H1 (cell line): ENCODE measurements around the gene ARHGAP4. TPM values are rescaled to one million over a fixed set of nuclear protein-coding genes. Genes with fewer than 3 reads are reported as not detected.

Experiments used
- CTCF ChIA-PET: fragments of 300-600 bp; sonication (Branson Sonifier 250); formaldehyde crosslinking; loops from one replicate; lab custom pipeline; 2021; ENCODE audit not compliant: partially characterized antibody; lab: Charles Lee
- POLR2A ChIA-PET: fragments of 300-600 bp; sonication (Branson Sonifier 250); formaldehyde crosslinking; loops from one replicate; lab custom pipeline; 2021; ENCODE audit warnings: inconsistent platforms; ENCODE audit not compliant: partially characterized antibody; lab: Charles Lee
- DNase-seq, 2 experiments: peaks; one replicate each; pipeline versions ENCODE4 v3.0.0 to v3.0.0-alpha.2; 2010 to 2022; ENCODE audit warnings: low spot score in 2 of 2, low read depth in 1 of 2, mixed read lengths in 1 of 2
- FAIRE-seq: peaks from 2 replicates; lab custom pipeline; 2011; peaks lifted over from hg19 to GRCh38; lab: Jason Lieb, UNC
- H2AFZ ChIP-seq: 2 replicates; pipeline ENCODE4 v1.8.1; 2012; ENCODE audit warnings: low read length, inconsistent platforms
- H2AK5ac ChIP-seq: 2 replicates; pipeline ENCODE4 v1.6.1; 2013; ENCODE audit warnings: low read depth, low read length
- H2BK120ac ChIP-seq: replicated peaks from 2 replicates; pipeline ENCODE3; 2013; ENCODE audit warnings: low read depth, low read length, inconsistent platforms
- H2BK12ac ChIP-seq: 2 replicates; pipeline ENCODE4 v1.6.1; 2013; ENCODE audit warnings: low read depth, low read length
- H2BK15ac ChIP-seq: 2 replicates; pipeline ENCODE4 v1.6.1; 2013; ENCODE audit warnings: low read length
- H2BK20ac ChIP-seq: 2 replicates; pipeline ENCODE4 v1.6.1; 2013; ENCODE audit warnings: low read length
- H2BK5ac ChIP-seq: 2 replicates; pipeline ENCODE4 v1.6.1; 2013; ENCODE audit warnings: low read depth, low read length
- H3K14ac ChIP-seq: 2 replicates; pipeline ENCODE4 v1.6.1; 2013; ENCODE audit warnings: inconsistent platforms; ENCODE audit not compliant: insufficient read length
- H3K18ac ChIP-seq: 2 replicates; pipeline ENCODE4 v1.6.1; 2013; ENCODE audit warnings: low read length; ENCODE audit errors: extremely low read depth
- H3K23ac ChIP-seq: 2 replicates; pipeline ENCODE4 v1.6.1; 2013; ENCODE audit warnings: inconsistent platforms; ENCODE audit not compliant: insufficient read length
- H3K23me2 ChIP-seq: 2 replicates; pipeline ENCODE4 v1.6.1; 2013; ENCODE audit warnings: low read depth, low read length
- H3K27ac ChIP-seq: 2 replicates; pipeline ENCODE4 v1.6.1; 2011; ENCODE audit warnings: low read depth, low read length, inconsistent platforms
- H3K27me3 ChIP-seq, 4 experiments: replicated peaks in 1 of 4; 1 replicate in 1 of 4; 2 replicates in 3 of 4; pipeline versions ENCODE4 v1.6.1 to v1.8.1; 2011 to 2013; ENCODE audit warnings: low read length in 3 of 4, mild to moderate bottlenecking in 3 of 4, inconsistent platforms in 2 of 4, mixed read lengths in 2 of 4, moderate library complexity in 1 of 4; ENCODE audit not compliant: control insufficient read depth in 3 of 4, insufficient read depth in 3 of 4; ENCODE audit errors: extremely low read depth in 1 of 4
- H3K36me3 ChIP-seq, 4 experiments: 2 replicates each; pipeline versions ENCODE4 v1.6.1 to v1.8.1; 2011 to 2013; ENCODE audit warnings: mild to moderate bottlenecking in 4 of 4, low read length in 3 of 4, moderate library complexity in 2 of 4, control low read depth in 1 of 4, inconsistent platforms in 1 of 4; ENCODE audit not compliant: insufficient read depth in 4 of 4, control insufficient read depth in 2 of 4
- H3K4ac ChIP-seq: replicated peaks from 2 replicates; pipeline ENCODE3; 2013; ENCODE audit warnings: low read length, low read depth, mixed read lengths, inconsistent platforms; ENCODE audit not compliant: insufficient read length
- H3K4me1 ChIP-seq, 4 experiments: replicated peaks in 1 of 4; 1 replicate in 1 of 4; 2 replicates in 3 of 4; pipeline versions ENCODE4 v1.6.1 to v1.8.1; 2011 to 2013; ENCODE audit warnings: low read length in 3 of 4, inconsistent platforms in 2 of 4, mixed read lengths in 1 of 4; ENCODE audit not compliant: insufficient read depth in 4 of 4, control insufficient read depth in 3 of 4
- H3K4me2 ChIP-seq, 2 experiments: 2 replicates each; pipeline versions ENCODE4 v1.6.1 to v1.8.1; 2011 to 2013; ENCODE audit warnings: low read depth in 2 of 2, low read length in 2 of 2, control low read depth in 1 of 2, inconsistent platforms in 1 of 2, mild to moderate bottlenecking in 1 of 2; ENCODE audit not compliant: insufficient read depth in 1 of 2
- H3K4me3 ChIP-seq, 4 experiments: fragments of 200-600, 300-600 bp in 1 of 4; sonication (generic), shearing (Covaris generic), sonication (Bioruptor Twin) in 1 of 4; 2 replicates each; pipeline versions ENCODE4 v1.5.1 to v1.8.1; 2011 to 2016; ENCODE audit warnings: low read length in 4 of 4, low read depth in 3 of 4, control low read depth in 2 of 4, inconsistent platforms in 2 of 4, mild to moderate bottlenecking in 2 of 4, mixed read lengths in 1 of 4, moderate library complexity in 1 of 4; ENCODE audit not compliant: insufficient read depth in 2 of 4; ENCODE audit errors: extremely low read depth in 1 of 4
- H3K56ac ChIP-seq: replicated peaks from 2 replicates; pipeline ENCODE3; 2013; ENCODE audit warnings: low read depth, mild to moderate bottlenecking, mixed read lengths, low read length, inconsistent platforms; ENCODE audit not compliant: insufficient read length
- H3K79me1 ChIP-seq: 2 replicates; pipeline ENCODE4 v1.6.1; 2013; ENCODE audit warnings: low read depth, low read length, control low read depth
- H3K79me2 ChIP-seq, 2 experiments: 2 replicates each; pipeline versions ENCODE4 v1.6.1 to v1.8.1; 2012 to 2013; ENCODE audit warnings: low read length in 2 of 2, mild to moderate bottlenecking in 2 of 2, inconsistent platforms in 1 of 2; ENCODE audit not compliant: insufficient read depth in 2 of 2, control insufficient read depth in 1 of 2
- H3K9ac ChIP-seq, 4 experiments: replicated peaks in 1 of 4; 1 replicate in 1 of 4; 2 replicates in 3 of 4; pipeline versions ENCODE4 v1.6.1 to v1.8.1; 2011 to 2013; ENCODE audit warnings: low read depth in 3 of 4, low read length in 3 of 4, control low read depth in 2 of 4, mild to moderate bottlenecking in 2 of 4, moderate library complexity in 2 of 4, inconsistent platforms in 1 of 4; ENCODE audit errors: extremely low read depth in 1 of 4
- H3K9me3 ChIP-seq, 2 experiments: 2 replicates each; pipeline versions ENCODE4 v1.6.1 to v1.8.1; 2012 to 2013; ENCODE audit warnings: mild to moderate bottlenecking in 2 of 2, moderate library complexity in 2 of 2, control low read depth in 1 of 2, inconsistent platforms in 1 of 2, low read depth in 1 of 2, low read length in 1 of 2, mixed read lengths in 1 of 2; ENCODE audit not compliant: insufficient read depth in 2 of 2
- H4K20me1 ChIP-seq, 2 experiments: replicated peaks in 1 of 2; 2 replicates each; pipeline versions ENCODE3 to v1.8.1; 2011 to 2013; ENCODE audit warnings: inconsistent platforms in 2 of 2, low read length in 2 of 2, mild to moderate bottlenecking in 1 of 2; ENCODE audit not compliant: insufficient read depth in 2 of 2, control insufficient read depth in 1 of 2
- H4K5ac ChIP-seq: 2 replicates; pipeline ENCODE4 v1.6.1; 2013; ENCODE audit warnings: low read length, low read depth, mixed read lengths, inconsistent platforms; ENCODE audit not compliant: insufficient read length
- H4K8ac ChIP-seq: 2 replicates; pipeline ENCODE4 v1.8.0; 2013; ENCODE audit warnings: mild to moderate bottlenecking, moderate library complexity, low read length, inconsistent platforms; ENCODE audit not compliant: insufficient read depth; ENCODE audit errors: extremely low read depth
- H4K91ac ChIP-seq: replicated peaks from 2 replicates; pipeline ENCODE3; 2013; ENCODE audit warnings: low read length, mixed read lengths, inconsistent platforms; ENCODE audit not compliant: insufficient read length
- EP300 ChIP-seq, 2 experiments: IDR thresholded peaks; 1 replicate in 1 of 2; 2 replicates in 1 of 2; pipeline ENCODE4 v1.6.1; 2011 to 2012; ENCODE audit warnings: low read depth in 2 of 2, low read length in 2 of 2, mild to moderate bottlenecking in 2 of 2, borderline replicate concordance in 1 of 2, inconsistent platforms in 1 of 2, moderate library complexity in 1 of 2
- EZH2 ChIP-seq: fragments of 200-600 bp; sonication (generic); IDR thresholded peaks from 2 replicates; pipeline ENCODE4 v1.7.1; 2012; ENCODE audit warnings: low read depth, mild to moderate bottlenecking, moderate library complexity, low read length, inconsistent platforms; ENCODE audit not compliant: severe bottlenecking
- FOSL1 ChIP-seq: IDR thresholded peaks from 2 replicates; pipeline ENCODE4 v1.6.1; 2011; ENCODE audit warnings: mild to moderate bottlenecking, low read depth, low read length, moderate library complexity; ENCODE audit not compliant: insufficient read depth
- GABPA ChIP-seq: IDR thresholded peaks from 2 replicates; pipeline ENCODE4 v1.6.1; 2011; ENCODE audit warnings: mild to moderate bottlenecking, low read length, moderate library complexity, borderline replicate concordance; ENCODE audit not compliant: insufficient read depth
- GTF2F1 ChIP-seq: IDR thresholded peaks from 2 replicates; pipeline ENCODE4 v1.6.1; 2012; ENCODE audit warnings: low read depth, low read length, improper control_type of control experiment, borderline replicate concordance
- HDAC2 ChIP-seq, 2 experiments: fragments of 300-600 bp in 1 of 2; sonication (generic) in 1 of 2; IDR thresholded peaks; 2 replicates each; pipeline ENCODE4 v1.6.1; 2011 to 2012; ENCODE audit warnings: low read depth in 2 of 2, low read length in 2 of 2, mild to moderate bottlenecking in 2 of 2, moderate library complexity in 2 of 2, borderline replicate concordance in 1 of 2, inconsistent platforms in 1 of 2
- NANOG ChIP-seq: IDR thresholded peaks from 2 replicates; pipeline ENCODE4 v1.6.1; 2011; ENCODE audit warnings: low read length, low read depth, mild to moderate bottlenecking, inconsistent platforms; ENCODE audit not compliant: insufficient read depth, poor library complexity, severe bottlenecking
- RFX5 ChIP-seq: IDR thresholded peaks from 2 replicates; pipeline ENCODE4 v1.6.1; 2011; ENCODE audit warnings: low read depth, low read length, improper control_type of control experiment, borderline replicate concordance
- SIRT6 ChIP-seq: IDR thresholded peaks from one replicate; pipeline ENCODE4 v1.7.1; 2012; ENCODE audit warnings: low read length, inconsistent platforms
- TBP ChIP-seq: IDR thresholded peaks from 2 replicates; pipeline ENCODE4 v1.6.1; 2011; ENCODE audit warnings: low read depth, low read length, improper control_type of control experiment
- TEAD4 ChIP-seq: IDR thresholded peaks from 2 replicates; pipeline ENCODE4 v1.6.1; 2012; ENCODE audit warnings: low read depth, low read length, inconsistent platforms, mixed read lengths
- ZNF274 ChIP-seq: IDR thresholded peaks from 2 replicates; pipeline ENCODE4 v1.7.0; 2012; ENCODE audit warnings: low read length, borderline replicate concordance; ENCODE audit errors: extremely low read depth
- WGBS, 2 experiments: shearing (Covaris generic) in 1 of 2; methylation state at CpG; one replicate each; pipeline versions ENCODE4 v1.1.6 to v1.1.7; 2013 to 2015; ENCODE audit warnings: low lambda C conversion rate in 2 of 2, mixed read lengths in 2 of 2, inconsistent platforms in 1 of 2, low coverage in 1 of 2, missing lambda C conversion rate in 1 of 2; ENCODE audit not compliant: insufficient replicate concordance in 2 of 2, insufficient coverage in 1 of 2, insufficient read length in 1 of 2; ENCODE audit errors: extremely low coverage in 1 of 2, missing lambda C conversion rate in 1 of 2; 5-methylcytosine and 5-hydroxymethylcytosine counted together
- polyA plus RNA-seq, 7 experiments: library from polyadenylated mRNA; depleted of rRNA in 3 of 7; stranded (reverse) in 5 of 7; unstranded in 2 of 7; fragments of >200 nt in 5 of 7; fragments of 200-250 nt in 2 of 7; gene quantifications; 1 replicate in 5 of 7; 2 replicates in 1 of 7; 4 replicates in 1 of 7; pipeline versions ENCODE4 v1.2.1 to v1.2.3, GENCODE V29; 2011 to 2013; ENCODE audit warnings: missing spikeins in 2 of 7, mixed read lengths in 2 of 7
- total RNA-seq: library from RNA; stranded (reverse); fragmentation: NEBNext Ultra II Directional; extraction: Animal tissue kit (Norgen Biotek cat#: 25700); gene quantifications from 2 replicates; pipeline ENCODE4 v1.2.1, GENCODE V29; 2021

Gene ARHGAP4
- total and polyA plus RNA-seq, 2 of the 8 experiments (the other 6 are each of a cell fraction or from before 2014, with no cell fraction given), result 23.9 to 26.0 TPM

- no peak overlapping the region for H4K91ac ChIP-seq
- POLR2A ChIA-PET, result no interaction called here
- no peak overlapping the region; a peak in 1 of 4 replicates for H3K4me2 ChIP-seq
- no peak overlapping the region for H2BK120ac ChIP-seq
- H3K4me3 ChIP-seq, result no peak overlapping the region
- H4K20me1 ChIP-seq, result peaks cover 2 to 12% of the 10 kb centered on the region in 2 experiments
- CTCF ChIA-PET, result interaction anchor here (1.3 to 1.6 kb wide), 2 partner anchors 20 to 75 kb away, joined by 4 to 8 read pairs; no protein-coding TSS in a partner anchor
- H3K4me1 ChIP-seq, result peaks cover 3 to 31% (median 16%) of the 10 kb centered on the region in 4 experiments
- H3K9ac ChIP-seq, result no peak overlapping the region
- no peak overlapping the region for H2BK20ac ChIP-seq
- no peak overlapping the region for H2AFZ ChIP-seq
- FAIRE-seq (no peak), DNase-seq (no peak)
- no peak overlapping the region for H3K18ac ChIP-seq
- no peak overlapping the region for H2BK5ac ChIP-seq
- H3K4ac ChIP-seq, result no peak overlapping the region
- no peaks in the 10 kb centered on the region for H3K23me2 ChIP-seq
- no peak overlapping the region for H3K23ac ChIP-seq
- H3K36me3 ChIP-seq, result peaks cover 0 to 11% (median 0%) of the 10 kb centered on the region in 4 experiments; a peak in 1 of 8 replicates
- H3K79me1 ChIP-seq, result no peaks in the 10 kb centered on the region
- H4K8ac ChIP-seq, result no peak overlapping the region
- H3K56ac ChIP-seq, result no peak overlapping the region
- no peaks in the 10 kb centered on the region for H3K79me2 ChIP-seq
- WGBS, 2 experiments, result 80% methylated on average over 1 of the region's 3 CpGs; no CpG with 5 or more reads in 1 of the 2 experiments
- H2AK5ac ChIP-seq, result no peak overlapping the region
- H2BK15ac ChIP-seq, result no peak overlapping the region
- no peak overlapping the region for H4K5ac ChIP-seq
- no peaks in the 10 kb centered on the region; a peak in 1 of 7 replicates for H3K27me3 ChIP-seq
- H3K27ac ChIP-seq, result no peak overlapping the region
- no peak overlapping the region for H2BK12ac ChIP-seq
- no peaks in the 10 kb centered on the region for H3K9me3 ChIP-seq
- no peak overlapping the region for H3K14ac ChIP-seq
- no peak for TF ChIP-seq TEAD4
- no peak for TF ChIP-seq FOSL1
- TF ChIP-seq GTF2F1, result no peak
- TF ChIP-seq ZNF274, result no peak
- no peak for TF ChIP-seq GABPA
- no peak for TF ChIP-seq EP300 (IDR thresholded peaks at IDR 0.05; ENCODE audit: borderline replicate concordance in 1 of 2, low read depth in 2 of 2, low read length in 2 of 2)
- no peak for TF ChIP-seq SIRT6
- TF ChIP-seq TBP, result no peak
- no peak for TF ChIP-seq HDAC2 (IDR thresholded peaks at IDR 0.05; ENCODE audit: borderline replicate concordance in 1 of 2, low read depth in 2 of 2, low read length in 2 of 2)
- TF ChIP-seq RFX5, result no peak
- no peak for TF ChIP-seq NANOG
- TF ChIP-seq EZH2, result no peak
Observed at GRCh38 chrX:153874085-153874365, 52.0 kb downstream of the ARHGAP4 start.
